Caco-2 (cell line): Measurements from ENCODE around the gene CASP10. TPM values are rescaled to one million over a fixed set of nuclear protein-coding genes. Genes with fewer than 3 reads are reported as not detected.

Experiments
- BruUV-seq: library from RNA; stranded (reverse); fragments of 400-500 nt; replicated peaks from 2 replicates; lab custom pipeline; 2021; lab: Mats Ljungman, UMichigan
- CTCF ChIA-PET: fragments of 300-600 bp; sonication (Branson Sonifier 250); formaldehyde crosslinking; loops from one replicate; lab custom pipeline; 2022; ENCODE audit warnings: antibody characterized with exemption; lab: Charles Lee
- POLR2A ChIA-PET: fragments of 300-600 bp; sonication (Branson Sonifier 250); formaldehyde crosslinking; loops from one replicate; lab custom pipeline; 2022; ENCODE audit warnings: antibody characterized with exemption; lab: Charles Lee
- DNase-seq, 2 experiments: peaks; one replicate each; pipeline versions ENCODE4 v3.0.0 to v3.0.0-alpha.2; 2020 to 2022
- H3K27me3 ChIP-seq: replicated peaks from 2 replicates; pipeline ENCODE4 v1.6.0; 2011; ENCODE audit warnings: low read length; ENCODE audit not compliant: control insufficient read depth, insufficient read depth
- H3K36me3 ChIP-seq: 2 replicates; pipeline ENCODE4 v1.5.1; 2011; ENCODE audit warnings: low read length; ENCODE audit not compliant: control insufficient read depth, insufficient read depth
- H3K4me1 ChIP-seq: fragments of 250-450 bp; sonication (Bioruptor Pico); 2 replicates; pipeline ENCODE4 v1.5.1; 2020; ENCODE audit warnings: mild to moderate bottlenecking
- H3K4me3 ChIP-seq: 2 replicates; pipeline ENCODE4 v1.5.1; 2011; ENCODE audit warnings: low read depth, mild to moderate bottlenecking, control low read depth, low read length
- H3K9me3 ChIP-seq: fragments of 250-450 bp; sonication (Bioruptor Pico); 2 replicates; pipeline ENCODE4 v1.5.1; 2020; ENCODE audit warnings: mild to moderate bottlenecking, moderate library complexity
- H3K27ac Mint-ChIP-seq: one replicate; pipeline ENCODE4 v1.8.0; 2022; ENCODE audit warnings: mixed read lengths; ENCODE audit not compliant: unreplicated experiment
- H3K27me3 Mint-ChIP-seq: one replicate; pipeline ENCODE4 v1.8.0; 2022; ENCODE audit warnings: mixed read lengths; ENCODE audit not compliant: insufficient read depth, unreplicated experiment
- H3K36me3 Mint-ChIP-seq: one replicate; pipeline ENCODE4 v1.8.0; 2022; ENCODE audit warnings: mild to moderate bottlenecking, mixed read lengths; ENCODE audit not compliant: insufficient read depth, unreplicated experiment
- H3K4me1 Mint-ChIP-seq: one replicate; pipeline ENCODE4 v1.8.0; 2022; ENCODE audit warnings: low read depth, mixed read lengths; ENCODE audit not compliant: unreplicated experiment
- H3K4me3 Mint-ChIP-seq: one replicate; pipeline ENCODE4 v1.8.0; 2022; ENCODE audit warnings: mild to moderate bottlenecking, moderate library complexity, mixed read lengths; ENCODE audit not compliant: unreplicated experiment
- H3K9me3 Mint-ChIP-seq: one replicate; pipeline ENCODE4 v1.8.0; 2022; ENCODE audit warnings: mixed read lengths; ENCODE audit not compliant: unreplicated experiment
- CTCF ChIP-seq, 2 experiments: fragments of 200-600 bp in 1 of 2; IDR thresholded peaks; 1 replicate in 1 of 2; 2 replicates in 1 of 2; pipeline versions ENCODE4 v1.5.1 to v1.8.0; 2011 to 2022; ENCODE audit warnings: antibody characterized with exemption in 1 of 2, control low read depth in 1 of 2, inconsistent platforms in 1 of 2, low read depth in 1 of 2, low read length in 1 of 2, mild to moderate bottlenecking in 1 of 2, moderate library complexity in 1 of 2; ENCODE audit not compliant: insufficient read depth in 1 of 2, severe bottlenecking in 1 of 2, unreplicated experiment in 1 of 2
- intact Hi-C: fragments of 100-400 bp; cut with micrococcal nuclease; formaldehyde crosslinking; loops from one replicate; pipeline ENCODE4 v1.10.0; 2022; ENCODE audit not compliant: unreplicated experiment
- total RNA-seq: library from RNA; stranded (reverse); gene quantifications from 2 replicates; pipeline ENCODE4 v1.2.3, GENCODE V29; 2022

Gene CASP10
- total RNA-seq, 1 experiment from 2014 or later, result 5.8 TPM

GRCh38 chr2:201218780-201219179 lies 35.8 kb downstream of the CASP10 start:
- ChIA-PET POLR2A (interaction anchor here (0.9 kb wide), 1 partner anchor 14 kb away, joined by 4 read pairs; no protein-coding TSS in a partner anchor), CTCF (no interaction called here)
- H3K27me3 Mint-ChIP-seq, result no peaks in the 10 kb centered on the region
- no TSS peak for BruUV-seq
- TF ChIP-seq CTCF (IDR thresholded peaks at IDR 0.05; ENCODE audit: insufficient read depth in 1 of 2, low read depth in 1 of 2, low read length in 1 of 2, severe bottlenecking in 1 of 2, unreplicated experiment in 1 of 2), result no peak
- intact Hi-C loops, result no loop called here
- H3K36me3 Mint-ChIP-seq, result no peaks in the 10 kb centered on the region
- H3K9me3 ChIP-seq, result no peaks in the 10 kb centered on the region
- no peak overlapping the region for H3K4me3 Mint-ChIP-seq
- no peak overlapping the region for H3K4me3 ChIP-seq
- no peak for DNase-seq
- H3K4me1 Mint-ChIP-seq, result no peaks in the 10 kb centered on the region
- H3K4me1 ChIP-seq, result peaks cover 7% of the 10 kb centered on the region; the same call in 1 of the 2 replicates
- H3K36me3 ChIP-seq, result no peaks in the 10 kb centered on the region
- no peaks in the 10 kb centered on the region for H3K9me3 Mint-ChIP-seq
- H3K27me3 ChIP-seq, result no peaks in the 10 kb centered on the region
- H3K27ac Mint-ChIP-seq, result no peak overlapping the region

GRCh38 chr2:201219328-201220096 lies 36.6 kb downstream of the CASP10 start:
- Histone ChIP-seq H3K4me1 (peaks cover 7% of the 10 kb centered on the region; the same call in 1 of the 2 replicates), H3K36me3 (no peaks in the 10 kb centered on the region), H3K27me3 (no peaks in the 10 kb centered on the region), H3K4me3 (no peak overlapping the region), H3K9me3 (no peaks in the 10 kb centered on the region)
- intact Hi-C loops, result no loop called here
- DNase-seq, result no peak
- CTCF ChIA-PET, result interaction anchor here (1.0 to 1.9 kb wide), 2 partner anchors 13 to 37 kb away, joined by 3 to 12 read pairs; partner anchors contain the start of gene CASP10
- no TSS peak for BruUV-seq
- Mint-ChIP-seq H3K27me3 (no peaks in the 10 kb centered on the region), H3K36me3 (no peaks in the 10 kb centered on the region), H3K4me3 (no peak overlapping the region), H3K4me1 (no peaks in the 10 kb centered on the region), H3K9me3 (no peaks in the 10 kb centered on the region), H3K27ac (no peak overlapping the region)
- TF ChIP-seq CTCF (IDR thresholded peaks at IDR 0.05; ENCODE audit: insufficient read depth in 1 of 2, low read depth in 1 of 2, low read length in 1 of 2, severe bottlenecking in 1 of 2, unreplicated experiment in 1 of 2), result no peak
- POLR2A ChIA-PET, result interaction anchor here (0.6 to 0.9 kb wide), 4 partner anchors 13 to 355 kb away, joined by 4 to 7 read pairs (median 6); partner anchors contain the start of gene CLK1

- Histone ChIP-seq H3K4me1 (peaks cover 7% of the 10 kb centered on the region; the same call in 1 of the 2 replicates), H3K4me3 (no peak overlapping the region), H3K27me3 (no peaks in the 10 kb centered on the region), H3K36me3 (no peaks in the 10 kb centered on the region), H3K9me3 (no peaks in the 10 kb centered on the region)
- ChIA-PET POLR2A (interaction anchor here (0.6 kb wide), 1 partner anchor 356 kb away, joined by 7 read pairs; the partner anchor contains the start of gene CLK1), CTCF (interaction anchor here (1.0 to 1.9 kb wide), 2 partner anchors 12 to 37 kb away, joined by 3 to 12 read pairs; partner anchors contain the start of gene CASP10)
- H3K36me3 Mint-ChIP-seq, result no peaks in the 10 kb centered on the region
- no peak overlapping the region for H3K27ac Mint-ChIP-seq
- H3K27me3 Mint-ChIP-seq, result peaks cover 3% of the 10 kb centered on the region
- no peak overlapping the region for H3K4me3 Mint-ChIP-seq
- no peaks in the 10 kb centered on the region for H3K4me1 Mint-ChIP-seq
- H3K9me3 Mint-ChIP-seq, result no peaks in the 10 kb centered on the region
- BruUV-seq, result no TSS peak
- no peak for DNase-seq
- no peak for TF ChIP-seq CTCF (IDR thresholded peaks at IDR 0.05; ENCODE audit: insufficient read depth in 1 of 2, low read depth in 1 of 2, low read length in 1 of 2, severe bottlenecking in 1 of 2, unreplicated experiment in 1 of 2)
- intact Hi-C loops, result no loop called here
These were observed 37.2 kb downstream of the CASP10 start for GRCh38 chr2:201220102-201220570.
